Skeletal muscle cell (primary cell): ENCODE measurements around the gene HTR3C.
"Not testable (repeated sequence)": the region's sequence is repeated elsewhere in the genome, so short reads cannot be mapped to it uniquely, and the experiment has no call there.

Experiments used
- DNase-seq: peaks from one replicate; pipeline ENCODE4 v3.0.0-alpha.2; 2010; ENCODE audit warnings: low read depth
- H3K4me3 ChIP-seq: 2 replicates; pipeline ENCODE4 v1.5.1; 2011; ENCODE audit warnings: low read depth, mild to moderate bottlenecking, control low read depth, low read length, moderate library complexity

Gene HTR3C, protein sequence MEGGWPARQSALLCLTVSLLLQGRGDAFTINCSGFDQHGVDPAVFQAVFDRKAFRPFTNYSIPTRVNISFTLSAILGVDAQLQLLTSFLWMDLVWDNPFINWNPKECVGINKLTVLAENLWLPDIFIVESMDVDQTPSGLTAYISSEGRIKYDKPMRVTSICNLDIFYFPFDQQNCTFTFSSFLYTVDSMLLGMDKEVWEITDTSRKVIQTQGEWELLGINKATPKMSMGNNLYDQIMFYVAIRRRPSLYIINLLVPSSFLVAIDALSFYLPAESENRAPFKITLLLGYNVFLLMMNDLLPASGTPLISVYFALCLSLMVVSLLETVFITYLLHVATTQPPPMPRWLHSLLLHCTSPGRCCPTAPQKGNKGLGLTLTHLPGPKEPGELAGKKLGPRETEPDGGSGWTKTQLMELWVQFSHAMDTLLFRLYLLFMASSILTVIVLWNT

DNA sequence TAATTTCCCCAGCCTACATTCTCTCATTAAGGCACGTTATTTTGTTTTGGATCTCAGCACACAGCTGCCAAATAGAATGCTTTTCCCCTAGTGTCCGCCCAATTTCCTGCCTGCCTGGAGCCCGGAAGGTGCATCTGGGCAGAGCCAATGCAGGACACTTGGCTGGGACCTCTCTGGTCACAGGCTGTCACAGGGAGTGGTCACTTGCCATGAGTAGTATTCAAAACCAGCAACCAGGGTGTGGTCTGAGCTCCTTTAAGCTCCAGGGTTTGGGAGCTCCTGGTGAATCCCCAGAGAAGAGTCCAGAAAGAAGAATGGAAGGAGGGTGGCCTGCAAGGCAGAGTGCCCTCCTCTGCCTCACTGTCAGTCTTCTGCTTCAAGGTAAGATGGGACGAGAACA lies at the start of gene HTR3C:
Gene HTR3C, plus strand, starts transcription at position 281 of the 400 bp plus-strand sequence. Its CDS starts 34 bp downstream, at position 315.
- H3K4me3 ChIP-seq = no peak within 1 kb of the TSS
- DNase-seq = no peak

DNA sequence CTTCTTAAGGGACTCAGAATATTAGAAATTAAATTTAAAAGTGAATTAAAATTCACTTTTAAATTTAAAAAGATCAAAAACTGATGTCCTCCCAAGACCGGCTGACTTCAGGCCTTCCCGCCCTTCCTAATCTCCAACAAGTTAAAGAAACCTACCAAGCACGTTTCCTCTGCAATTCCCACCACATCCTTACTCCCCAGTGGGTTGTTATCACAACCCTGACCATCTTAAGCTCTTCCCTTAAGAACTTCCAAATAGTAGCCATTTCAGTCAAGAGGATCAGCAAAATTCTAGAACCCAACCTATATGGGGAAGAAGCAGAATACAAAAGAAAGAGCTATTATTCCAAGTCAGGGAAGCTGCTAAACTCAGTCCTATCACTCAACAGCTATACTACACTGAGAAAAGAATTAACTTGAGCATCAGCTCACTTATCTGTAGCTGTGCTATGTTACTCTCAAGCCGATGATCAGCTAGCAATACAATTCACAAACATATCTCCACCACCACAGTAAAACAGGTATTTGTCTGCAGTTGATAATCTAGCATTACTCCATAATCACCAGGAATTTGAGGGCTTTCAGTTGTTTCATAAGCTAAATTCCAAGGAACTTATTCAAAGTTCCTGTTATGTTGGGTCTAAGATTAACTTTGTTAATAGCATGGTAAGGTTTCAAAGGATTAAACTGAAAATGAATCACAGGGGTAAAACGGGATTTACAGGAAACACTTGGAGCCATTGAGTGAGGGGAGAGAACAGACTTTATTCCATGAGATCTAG lies 49.5 kb upstream of the HTR3C start:
- no peak overlapping the region for H3K4me3 ChIP-seq
- DNase-seq = no peak

GRCh38 chr3:184004476-184004875 lies 48.4 kb upstream of the HTR3C start:
- H3K4me3 ChIP-seq = no peak overlapping the region
- DNase-seq = no peak

DNA sequence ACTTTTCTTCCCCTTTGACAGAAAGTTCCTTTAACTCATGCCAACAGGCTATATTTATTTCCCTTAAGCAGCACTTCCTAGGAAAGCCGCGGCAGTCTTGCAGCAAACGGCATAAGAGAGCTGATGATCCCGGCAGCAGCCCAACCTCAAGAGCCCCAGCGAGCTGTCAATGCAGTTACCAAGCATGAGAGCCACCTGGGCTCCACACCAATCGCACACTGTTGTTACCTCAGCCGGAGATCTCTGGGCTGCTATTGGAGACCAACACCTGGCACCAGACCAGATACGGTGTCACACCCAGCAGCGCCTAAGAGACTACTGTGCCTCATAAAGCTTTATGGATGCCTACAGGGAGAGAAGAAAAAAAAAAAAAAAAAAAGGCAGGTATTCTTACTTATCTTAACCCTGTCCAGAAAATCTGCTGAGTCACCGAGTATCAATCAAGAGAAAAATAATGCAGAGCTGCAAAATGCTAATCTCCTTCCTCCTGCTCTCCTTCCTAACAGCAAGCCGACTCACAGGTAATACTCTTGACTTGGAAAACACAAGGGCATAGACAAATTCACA lies 46.8 kb upstream of the HTR3C start:
- no peak for DNase-seq

GRCh38 chr3:184007143-184007813 lies 45.6 kb upstream of the HTR3C start:
- not testable (repeated sequence) for DNase-seq, H3K4me3 ChIP-seq

More for the DNA sequence above, 46.8 kb upstream of the HTR3C start:
- no peak overlapping the region for H3K4me3 ChIP-seq

DNA sequence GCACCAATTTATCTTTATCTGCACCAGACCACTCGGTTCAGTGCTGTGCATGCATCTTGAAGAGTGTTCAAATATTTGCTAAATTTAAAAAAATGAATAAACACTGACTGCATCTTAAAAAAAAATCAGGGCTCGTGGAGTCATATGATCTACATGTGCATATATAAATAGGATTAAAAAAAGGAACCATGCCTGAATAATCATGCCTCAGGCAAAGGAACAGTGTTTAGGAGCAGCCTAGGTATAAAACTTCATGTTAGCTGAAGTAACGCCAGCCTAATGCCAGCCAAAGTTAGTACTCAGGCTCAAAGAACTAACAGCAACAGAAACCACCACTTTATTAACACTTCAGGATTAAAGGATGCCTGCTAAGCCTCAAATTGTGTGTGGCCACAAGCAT lies 44.7 kb upstream of the HTR3C start:
- no peak for DNase-seq
- H3K4me3 ChIP-seq = no peak overlapping the region

DNA sequence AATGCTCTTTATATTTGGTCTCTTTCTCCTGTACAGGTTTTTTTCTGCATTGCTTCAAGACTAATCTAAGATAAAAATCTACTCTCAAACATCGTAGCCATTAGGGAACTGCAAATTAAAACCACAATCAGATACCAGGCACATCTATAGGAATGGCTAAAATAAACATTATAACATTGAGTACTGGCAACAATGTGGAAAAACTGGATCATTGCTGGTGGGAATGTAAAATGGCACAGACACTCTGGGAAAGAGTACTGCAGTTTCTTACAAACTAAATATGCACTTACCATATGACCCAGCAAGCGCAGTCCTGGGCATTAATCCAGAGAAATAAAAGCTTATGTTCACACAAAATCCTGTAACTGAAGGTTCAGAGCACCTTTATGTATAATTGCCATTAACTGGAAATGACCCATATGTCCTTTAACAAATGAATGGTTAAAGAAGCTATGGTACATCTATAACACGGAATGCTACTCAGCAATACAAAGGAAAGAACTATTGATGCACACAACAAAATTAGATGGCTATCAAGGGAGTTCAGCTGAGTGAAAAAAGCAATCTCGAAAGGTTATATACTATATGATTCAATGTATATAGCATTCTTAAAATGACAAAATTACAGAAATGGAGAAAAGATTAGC lies 41.5 kb upstream of the HTR3C start:
- DNase-seq = no peak
- H3K4me3 ChIP-seq = no peak overlapping the region

DNA sequence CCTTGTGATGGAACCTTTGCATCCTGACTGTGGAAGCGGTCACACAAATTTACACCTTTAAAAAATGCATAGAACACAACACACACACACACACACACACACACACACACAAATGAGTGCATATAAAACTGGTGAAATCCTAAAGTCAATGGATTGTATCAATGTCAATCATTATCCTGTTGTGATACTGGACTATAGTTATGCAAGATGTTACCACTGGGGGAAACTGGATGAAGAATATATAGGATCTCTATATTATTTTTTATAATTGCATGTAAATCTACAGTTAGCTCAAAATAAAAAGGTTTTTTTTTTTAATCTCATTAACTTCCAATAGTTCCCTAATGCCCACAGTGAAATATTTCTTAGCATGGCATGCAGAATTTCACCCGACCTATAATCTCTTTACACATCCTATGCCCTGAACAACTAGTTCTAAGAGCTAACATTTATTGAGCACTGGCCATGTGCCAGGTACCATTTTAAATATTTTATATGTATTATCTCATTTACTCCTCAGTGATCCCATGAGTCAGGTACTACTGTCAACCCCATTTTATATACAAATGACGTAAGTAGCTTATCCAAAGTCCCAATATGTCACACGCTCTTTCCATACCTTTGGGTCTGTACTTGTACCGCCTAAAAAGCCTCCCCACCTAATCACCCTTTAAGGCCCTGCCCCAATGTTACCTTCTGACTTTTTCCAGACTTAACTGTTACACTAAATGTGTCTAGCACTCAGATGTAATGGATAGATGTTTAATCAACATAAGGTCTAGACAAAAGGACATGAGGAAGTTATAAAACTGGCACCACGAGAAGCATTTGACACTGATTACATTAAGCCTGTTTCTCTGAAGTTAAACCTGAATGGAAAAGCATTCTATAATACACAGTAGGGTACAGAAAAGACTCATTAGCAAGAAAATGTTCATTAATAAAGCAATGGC lies 40.6 kb upstream of the HTR3C start:
- no peak for DNase-seq
- no peak overlapping the region for H3K4me3 ChIP-seq

GRCh38 chr3:184015381-184016019 lies 37.3 kb upstream of the HTR3C start:
- H3K4me3 ChIP-seq = no peak overlapping the region

GRCh38 chr3:184016169-184016570 lies 36.7 kb upstream of the HTR3C start:
- no peak overlapping the region for H3K4me3 ChIP-seq
- DNase-seq = no peak

More at GRCh38 chr3:184015381-184016019, 37.3 kb upstream of the HTR3C start:
- DNase-seq = no peak

DNA sequence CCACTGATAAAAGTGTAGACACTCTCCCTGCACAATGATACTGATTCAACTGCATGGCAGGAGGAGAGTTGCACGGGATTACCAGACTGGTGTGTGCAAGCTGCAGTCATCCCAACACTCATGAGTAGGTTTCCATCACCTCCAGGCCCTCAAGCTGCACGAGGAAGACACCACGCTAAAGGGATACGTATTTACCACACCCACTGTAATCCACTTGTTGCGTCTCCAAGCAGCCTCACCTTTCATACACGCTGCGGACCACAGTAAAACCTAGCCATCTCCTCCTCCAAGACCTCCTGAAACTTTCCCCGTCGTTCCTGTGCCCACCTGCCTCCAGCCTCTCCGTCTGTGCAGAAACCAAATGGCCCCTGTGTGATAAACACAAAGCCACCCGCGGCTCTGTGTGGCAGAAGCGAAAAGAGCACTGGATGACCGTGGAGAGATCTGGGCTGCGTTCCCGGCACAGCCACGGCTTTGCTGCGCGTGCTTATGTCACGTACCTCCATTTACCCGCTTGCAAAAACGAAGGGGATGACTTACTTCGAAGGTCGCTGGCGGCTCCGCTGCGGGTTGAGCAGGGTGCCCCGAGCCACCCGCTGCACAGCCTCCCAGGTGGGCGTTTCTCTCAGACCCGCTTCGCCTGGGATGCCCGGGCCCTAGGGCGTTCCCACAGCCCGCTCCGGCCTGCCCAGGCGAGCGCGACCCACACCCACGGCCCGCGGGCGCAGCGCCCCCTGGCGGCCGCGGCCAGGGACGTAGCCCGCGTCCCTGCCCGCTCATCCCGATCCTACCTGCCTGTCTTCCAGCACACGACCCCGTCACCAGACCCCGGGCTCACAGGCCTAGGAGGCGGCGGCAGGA lies 35.8 kb upstream of the HTR3C start:
- peak overlapping the region; percentile 95 for H3K4me3 ChIP-seq
- DNase-seq = no peak

DNA sequence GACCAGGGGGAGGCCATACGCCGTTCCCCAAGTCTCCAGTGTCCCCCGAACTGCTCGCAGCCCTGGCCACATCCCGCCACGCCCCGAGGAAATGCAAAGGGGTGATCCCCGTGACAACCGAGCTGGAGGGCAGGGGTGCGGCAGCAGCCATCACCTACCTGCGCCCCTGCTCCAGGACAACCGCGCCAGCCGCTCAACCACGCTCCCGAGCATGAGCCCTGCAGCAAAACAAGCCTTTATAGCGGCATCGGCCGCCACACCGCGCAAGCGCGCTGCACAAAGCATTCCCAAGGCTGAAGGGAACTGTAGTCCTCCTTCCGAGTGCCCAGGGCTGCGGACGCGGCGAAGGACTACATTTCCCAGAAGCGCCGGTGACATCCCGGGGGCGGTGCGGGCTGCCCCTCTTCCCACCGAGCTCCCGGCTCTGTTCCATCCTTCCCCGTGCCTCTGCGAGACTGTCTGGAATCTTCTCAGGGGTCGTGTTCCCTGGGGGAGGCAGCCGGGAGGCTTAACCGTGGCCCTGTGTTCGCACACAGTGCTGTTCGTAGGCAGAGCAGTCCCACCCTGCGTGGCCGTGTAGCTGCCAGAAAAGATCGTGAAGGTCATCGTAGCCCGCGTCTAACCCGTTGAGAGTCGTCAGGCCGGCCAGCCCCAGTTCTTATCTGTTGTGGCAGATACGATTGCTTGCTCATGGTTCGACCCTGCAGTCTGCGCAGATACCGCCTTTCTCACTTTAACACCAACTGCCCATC lies 35.0 kb upstream of the HTR3C start, which contains the start of gene ABCC5:
Gene ABCC5, minus strand, starts transcription at position 213 of the 752 bp plus-strand sequence. CDS start 3,492 bp downstream, outside the sequence.
- peak within 1 kb of the TSS; percentile 95 for H3K4me3 ChIP-seq
- peak; percentile 76 for DNase-seq

DNA sequence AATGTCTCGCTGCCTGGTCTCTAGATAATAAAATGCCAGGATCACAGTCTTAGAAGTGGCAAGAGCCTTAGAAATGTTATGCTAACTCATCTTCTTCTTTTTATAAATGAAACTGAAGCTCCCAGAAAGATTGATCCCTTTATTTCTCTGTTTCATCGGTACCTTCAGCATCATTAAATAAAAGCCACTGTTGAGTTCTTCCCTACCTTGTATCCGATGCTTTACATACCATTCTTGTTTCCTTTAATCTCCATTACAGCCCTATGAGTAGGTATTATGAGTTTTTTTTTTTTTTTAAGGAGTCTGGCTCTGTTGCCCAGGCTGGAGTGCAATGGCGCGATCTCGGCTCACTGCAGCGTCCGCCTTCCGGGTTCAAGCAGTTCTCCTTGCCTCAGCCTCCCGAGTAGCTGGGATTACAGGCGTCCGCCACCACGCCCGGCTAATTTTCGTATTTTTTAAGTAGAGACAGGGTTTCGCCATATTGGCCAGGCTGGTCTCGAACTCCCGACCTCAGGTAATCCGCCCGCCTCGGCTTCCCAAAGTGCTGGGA lies 34.3 kb upstream of the HTR3C start:
- peak overlapping the region; percentile 95 for H3K4me3 ChIP-seq

DNA sequence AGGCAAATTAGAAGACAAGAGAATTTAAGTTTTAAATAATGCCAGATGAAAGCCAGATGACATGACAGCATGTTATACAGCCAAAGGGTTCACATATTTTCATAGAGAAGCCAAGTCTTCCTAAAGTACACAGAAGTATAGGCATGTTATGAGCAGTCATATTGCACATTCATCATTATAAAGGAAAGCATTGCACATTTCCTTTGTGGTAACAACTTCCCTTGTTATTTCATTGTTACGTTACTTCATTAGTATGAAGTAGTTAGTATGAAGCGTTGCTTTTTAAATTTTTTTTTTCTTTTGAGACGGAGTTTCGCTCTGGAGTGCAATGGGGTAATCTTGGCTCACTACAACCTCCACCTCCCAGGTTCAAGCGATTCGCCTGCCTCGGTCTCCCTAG lies 30.5 kb upstream of the HTR3C start:
- no peak for DNase-seq

More for the DNA sequence above, 34.3 kb upstream of the HTR3C start:
- no peak for DNase-seq

GRCh38 chr3:184025256-184025655 lies 27.6 kb upstream of the HTR3C start:
- not testable (repeated sequence) for DNase-seq, H3K4me3 ChIP-seq

More for the DNA sequence above, 30.5 kb upstream of the HTR3C start:
- H3K4me3 ChIP-seq = no peak overlapping the region
